Right renal pelvis (tissue), 4 donors: ENCODE measurements around the gene ABCC4. TPM values are rescaled to one million over a fixed set of nuclear protein-coding genes. Genes with fewer than 3 reads are reported as not detected.
"Not testable (repeated sequence)": the region's sequence is repeated elsewhere in the genome, so short reads cannot be mapped to it uniquely, and the experiment has no call there.

Experiments
- DNase-seq, 4 donors: peaks; one replicate each; pipeline ENCODE4 v3.0.0-alpha.2; 2013; ENCODE audit warnings: low read depth in 4 of 4, low spot score in 3 of 4, missing footprints in 1 of 4
- polyA plus RNA-seq, 4 donors: library from polyadenylated mRNA; unstranded; fragments of 120-200 nt; gene quantifications; one replicate each; pipeline ENCODE4 v1.2.1, GENCODE V29; 2013; ENCODE audit not compliant: insufficient read length in 4 of 4

The ABCC4 gene
- polyA plus RNA-seq, 4 donors = 19.3 to 24.0 (median 22.4) TPM

DNA sequence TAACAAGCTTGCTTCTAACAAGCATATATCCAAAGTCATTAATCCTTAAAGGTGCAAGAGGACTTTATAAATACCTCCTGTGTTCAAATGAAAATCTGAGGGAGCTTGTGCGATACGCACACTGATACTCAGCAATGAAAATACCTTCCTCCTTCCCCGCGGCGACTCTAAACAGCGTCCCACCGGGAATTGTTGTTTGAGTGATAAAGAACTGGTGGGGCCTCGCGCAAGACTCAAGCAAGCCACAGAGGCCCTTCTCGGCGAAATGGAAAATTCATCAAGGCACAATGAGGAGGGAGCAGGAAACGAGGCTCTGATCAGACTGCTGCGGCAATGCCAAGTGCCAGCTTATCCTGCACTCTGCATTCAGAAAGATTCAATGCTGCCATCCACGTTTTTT is 126.7 kb downstream of the ABCC4 start:
- no peak for DNase-seq

- DNase-seq = no peak
These were observed 133.1 kb downstream of the ABCC4 start for GRCh38 chr13:95168191-95168590.

DNA sequence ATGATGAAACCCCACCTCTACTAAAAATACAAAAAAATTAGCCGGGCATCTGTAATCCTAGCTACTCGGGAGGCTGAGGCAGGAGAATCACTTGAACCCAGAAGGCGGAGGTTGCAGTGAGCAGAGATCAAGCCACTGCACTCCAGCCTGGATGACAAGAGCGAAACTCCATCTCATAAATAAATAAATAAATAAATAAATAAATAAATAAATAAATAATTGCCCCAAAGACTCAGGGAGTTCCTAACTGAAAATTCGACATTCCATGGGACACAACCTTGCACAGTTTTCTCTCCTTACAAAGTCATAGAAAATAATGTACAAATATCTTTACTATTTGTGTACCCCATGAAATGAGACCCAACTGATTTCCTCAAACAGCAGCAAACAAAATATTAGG is 134.2 kb downstream of the ABCC4 start:
- DNase-seq = not testable (repeated sequence)

DNA sequence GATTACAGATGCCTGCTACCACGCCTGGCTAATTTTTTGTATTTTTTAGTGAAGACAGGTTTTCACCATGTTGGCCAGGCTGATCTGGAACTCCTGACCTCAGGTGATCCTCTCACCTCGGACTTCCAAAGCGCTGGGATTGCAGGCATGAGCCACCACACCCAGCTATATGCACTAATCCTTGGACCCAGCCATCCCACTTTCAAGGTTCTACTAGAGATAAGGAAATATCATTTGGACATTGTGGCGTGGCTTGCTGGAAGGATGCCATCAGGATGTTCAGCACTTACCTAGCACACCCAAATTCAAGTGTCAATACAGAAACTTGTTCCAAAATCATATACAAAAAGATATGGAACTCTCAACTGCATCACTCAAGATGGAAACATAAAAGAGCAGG is 136.4 kb downstream of the ABCC4 start:
- DNase-seq = no peak

GRCh38 chr13:95160112-95160906 is 140.9 kb downstream of the ABCC4 start:
- DNase-seq = no peak

DNA sequence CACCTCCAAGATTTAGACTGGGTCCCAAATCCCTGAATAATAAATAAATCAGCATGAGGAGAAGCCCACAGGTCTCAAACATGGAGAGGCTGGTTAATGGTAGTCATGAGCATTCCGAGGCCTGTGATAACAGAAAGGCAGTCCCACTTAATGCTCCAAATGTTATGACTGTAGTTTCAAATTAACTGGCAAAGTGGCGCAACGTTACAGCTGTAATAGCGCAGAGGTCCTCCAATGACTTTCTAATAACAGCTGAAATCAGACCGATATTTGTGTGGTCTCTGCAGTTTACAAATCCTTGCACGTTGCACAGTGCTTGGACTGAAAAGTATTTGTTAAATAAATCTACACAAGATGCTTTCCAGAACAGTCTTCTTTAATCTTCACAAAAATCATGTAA is 141.8 kb downstream of the ABCC4 start:
- no peak for DNase-seq

DNA sequence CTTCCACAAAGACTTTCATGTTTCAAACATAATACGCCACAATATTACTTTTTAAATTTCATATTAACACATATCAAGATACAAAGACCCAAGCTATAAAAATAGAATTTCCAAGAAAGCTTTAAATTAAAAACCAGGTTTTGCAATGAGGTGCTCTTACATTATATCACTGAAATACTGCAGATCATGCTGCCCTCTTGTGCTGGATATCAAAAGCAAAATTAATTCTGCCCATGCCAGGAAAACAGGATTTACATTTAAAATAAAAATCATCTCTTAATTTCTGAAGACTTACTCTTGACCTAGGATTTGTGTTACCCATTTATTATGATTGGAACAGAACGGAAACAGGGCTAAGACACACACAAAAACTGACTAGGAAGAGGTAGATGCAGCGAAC is 145.0 kb downstream of the ABCC4 start:
- DNase-seq = no peak

GRCh38 chr13:95155504-95155903 is 145.7 kb downstream of the ABCC4 start:
- DNase-seq = no peak

- DNase-seq = no peak
These were observed 146.2 kb downstream of the ABCC4 start for GRCh38 chr13:95155093-95155492.

GRCh38 chr13:95154413-95154886 is 146.8 kb downstream of the ABCC4 start:
- DNase-seq = no peak

GRCh38 chr13:95153647-95154412 is 147.4 kb downstream of the ABCC4 start:
- DNase-seq = no peak

GRCh38 chr13:95151942-95152587 is 149.2 kb downstream of the ABCC4 start:
- no peak for DNase-seq

GRCh38 chr13:95150555-95150954 is 150.7 kb downstream of the ABCC4 start:
- DNase-seq = no peak

GRCh38 chr13:95146486-95146885 is 154.8 kb downstream of the ABCC4 start:
- DNase-seq = peak in 1 of 4 donors; percentile 20

DNA sequence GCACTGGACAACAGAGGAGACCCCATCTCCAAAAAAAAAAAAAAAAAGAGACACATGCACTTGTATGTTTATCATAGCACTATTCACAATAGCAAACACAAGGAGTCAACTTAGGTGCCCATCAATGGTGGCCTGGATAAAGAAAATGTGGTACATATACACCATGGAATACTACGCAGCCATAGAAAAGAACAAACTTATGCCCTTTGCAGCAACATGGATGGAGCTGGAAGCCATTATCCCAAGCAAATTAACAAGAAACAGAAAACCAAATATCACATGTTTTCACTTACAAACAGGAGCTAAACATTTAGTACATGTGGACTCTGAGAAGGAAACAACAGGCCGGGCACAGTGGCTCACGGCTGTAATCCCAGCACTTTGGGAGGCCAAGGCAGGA is 155.7 kb downstream of the ABCC4 start:
- DNase-seq = no peak

- no peak for DNase-seq
These were observed 160.7 kb downstream of the ABCC4 start for GRCh38 chr13:95140502-95140901.

DNA sequence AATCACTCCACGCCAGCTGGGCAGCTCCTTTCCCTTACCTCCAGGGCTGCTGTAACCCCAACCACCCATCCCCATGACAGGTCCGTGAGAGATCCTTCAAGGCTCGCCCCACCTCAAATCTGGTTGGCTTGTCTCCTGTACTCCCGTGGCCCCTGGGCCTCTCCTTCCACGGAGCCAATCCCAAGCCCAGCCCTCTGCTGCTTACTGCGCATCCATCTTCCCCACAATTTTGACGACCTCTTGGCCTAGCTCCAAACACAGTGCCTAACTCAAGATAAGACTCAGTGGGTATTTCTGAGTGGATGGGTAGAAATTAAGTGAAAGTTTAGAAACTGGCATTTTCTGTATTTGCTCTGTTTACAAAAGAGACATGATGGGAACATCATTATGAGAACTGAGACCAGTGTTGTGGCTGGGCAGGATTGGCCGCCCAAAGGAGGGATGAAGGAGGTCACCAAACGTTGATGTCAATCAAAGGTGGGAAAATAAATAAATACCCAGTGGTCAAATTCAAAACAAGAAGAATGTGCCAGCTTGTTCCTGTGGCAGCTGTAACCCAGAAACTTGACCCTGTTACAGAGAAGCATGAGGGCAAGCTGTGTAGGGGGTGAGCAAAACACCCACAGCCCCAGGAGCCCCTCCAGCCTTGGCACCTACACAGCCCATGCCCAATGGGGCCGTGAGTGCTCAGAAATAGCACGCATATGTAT is 162.2 kb downstream of the ABCC4 start:
- DNase-seq = no peak

DNA sequence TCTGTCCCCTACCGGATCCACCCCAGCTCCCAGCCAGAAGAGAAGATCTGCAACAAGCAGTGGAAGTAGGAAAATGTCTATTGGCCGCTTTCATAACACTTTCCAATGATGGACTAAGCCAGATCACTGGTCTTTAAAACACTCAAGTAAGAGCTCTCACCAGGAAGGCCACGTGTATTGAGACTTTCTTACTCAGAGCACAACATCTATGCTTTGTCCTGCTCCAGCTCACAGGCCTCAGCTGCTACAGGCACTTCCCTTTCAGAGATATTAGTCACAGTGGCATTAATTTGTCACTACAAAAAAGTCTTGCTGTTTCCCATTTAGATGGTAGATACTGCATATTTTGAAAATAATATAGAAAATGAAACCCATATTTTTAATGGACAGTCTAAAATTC is 164.2 kb downstream of the ABCC4 start:
- DNase-seq = no peak

DNA sequence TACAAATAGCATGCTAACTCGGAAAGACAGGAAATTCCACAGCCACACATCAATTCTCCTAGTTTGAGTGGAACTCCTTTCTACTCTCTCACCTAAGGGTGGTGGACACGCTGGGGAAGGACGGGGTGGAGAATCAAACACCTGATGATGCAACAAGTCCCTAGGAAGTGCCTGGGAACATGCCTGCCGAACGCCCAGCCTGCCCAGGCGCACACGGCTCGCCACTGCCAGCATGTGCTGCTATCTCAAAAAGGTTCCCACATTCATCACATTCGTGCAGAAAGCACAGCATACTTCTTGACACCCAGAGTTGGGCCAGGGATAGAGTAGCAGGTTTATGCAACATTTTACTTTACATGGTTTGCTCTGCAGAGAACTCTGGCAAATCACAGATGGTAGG is 164.6 kb downstream of the ABCC4 start:
- no peak for DNase-seq

DNA sequence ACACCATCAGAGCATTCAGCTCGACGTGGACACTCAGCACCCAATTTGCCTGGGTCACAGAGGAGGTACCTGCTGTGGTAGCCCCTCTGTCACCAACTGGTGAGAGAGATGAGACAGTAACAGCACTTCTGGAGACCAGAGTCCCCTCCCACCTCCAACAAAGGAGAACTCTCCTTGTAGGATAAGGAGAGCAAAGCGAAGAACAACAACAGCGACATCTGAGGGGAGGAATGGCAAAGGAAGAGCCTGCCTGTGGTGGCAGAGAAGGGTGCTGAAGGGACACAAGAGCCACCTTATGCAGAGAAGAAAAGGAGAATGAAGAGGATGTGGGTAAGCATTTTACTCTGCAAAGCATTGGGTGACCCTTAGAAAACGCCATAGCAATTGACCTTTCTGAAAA is 167.8 kb downstream of the ABCC4 start:
- no peak for DNase-seq

DNA sequence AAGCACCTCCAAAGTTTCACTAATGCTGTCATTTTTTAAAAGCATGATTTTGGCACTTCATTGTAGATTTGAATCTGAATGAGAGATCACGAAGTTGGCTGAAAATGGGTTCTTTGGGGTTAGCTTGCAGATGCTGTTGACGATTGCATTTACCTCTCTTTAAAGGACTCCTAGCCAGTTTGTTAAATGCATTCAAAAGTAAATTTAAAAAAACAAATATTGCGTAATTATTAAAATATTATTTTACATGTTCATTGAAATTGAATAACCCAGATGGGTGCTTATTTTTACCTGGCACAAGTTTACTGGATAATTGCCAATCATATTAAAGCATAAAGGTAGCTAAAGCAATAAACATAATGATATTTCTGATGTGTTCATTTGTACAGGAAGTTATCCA is 172.2 kb downstream of the ABCC4 start:
- DNase-seq = no peak
